Prostate gland (tissue), 2 donors: ENCODE data around the gene GPR157. TPM values are rescaled to one million over a fixed set of nuclear protein-coding genes. Genes with fewer than 3 reads are reported as not detected.

ENCODE experiments used
- DNase-seq: peaks from one replicate; pipeline ENCODE4 v3.0.0-alpha.2; 2019; ENCODE audit warnings: low spot score
- H3K27ac ChIP-seq, 2 donors: fragments of 200-600 bp; sonication (generic); 2 replicates each; pipeline ENCODE4 v1.5.1; 2017 to 2019
- H3K27me3 ChIP-seq: fragments of 200-600 bp; sonication (generic); replicated peaks from 2 replicates; pipeline ENCODE4 v1.5.1; 2019; ENCODE audit not compliant: insufficient read depth
- H3K36me3 ChIP-seq, 2 donors: fragments of 200-600 bp; sonication (generic); 1 replicate in 1 of 2; 2 replicates in 1 of 2; pipeline versions ENCODE4 v1.5.1 to v1.8.1; 2017 to 2019
- H3K4me1 ChIP-seq: fragments of 200-600 bp; sonication (generic); replicated peaks from 2 replicates; pipeline ENCODE4 v1.5.1; 2019
- H3K4me3 ChIP-seq, 2 donors: fragments of 200-600 bp; sonication (generic); 2 replicates each; pipeline ENCODE4 v1.5.1; 2017 to 2019
- H3K9me3 ChIP-seq: fragments of 200-600 bp; sonication (generic); 2 replicates; pipeline ENCODE4 v1.5.1; 2017
- POLR2A ChIP-seq: fragments of 450-650 bp; IDR thresholded peaks from one replicate; pipeline ENCODE4 v1.6.1; 2016; ENCODE audit warnings: antibody characterized with exemption, mild to moderate bottlenecking
- POLR2AphosphoS5 ChIP-seq: sonication (generic); formaldehyde crosslinking; IDR thresholded peaks from one replicate; pipeline ENCODE4 v1.6.1; 2017; ENCODE audit warnings: antibody characterized with exemption
- WGBS: methylation state at CpG from one replicate; pipeline ENCODE4 v1.1.5; 2018; 5-methylcytosine and 5-hydroxymethylcytosine counted together
- intact Hi-C: fragments of 100-400 bp; cut with DNase I; formaldehyde crosslinking; loops from one replicate; pipeline ENCODE4 v1.14.2; 2022
- total RNA-seq, 2 donors: library from RNA; depleted of rRNA; stranded (reverse); fragments of >200 nt; gene quantifications; one replicate each; pipeline ENCODE4 v1.1.0, GENCODE V29; 2016
- TF ChIP-seq, protein P1 (sequence below), 4 experiments: fragments of 200-600 bp in 2 of 4; fragments of 450-650 bp in 2 of 4; sonication (generic) in 2 of 4; IDR thresholded peaks; 1 replicate in 3 of 4; 2 replicates in 1 of 4; pipeline ENCODE4 v1.5.1; 2016 to 2019; ENCODE audit warnings: antibody characterized with exemption in 4 of 4, mild to moderate bottlenecking in 2 of 4, moderate library complexity in 2 of 4

The GPR157 gene
- total RNA-seq, 2 donors from 2014 or later = 5.6 to 10.7 TPM

- Histone ChIP-seq H3K36me3 (no peaks in the 10 kb centered on the region), H3K4me3 (no peak overlapping the region), H3K27ac (no peak overlapping the region), H3K4me1 (no peaks in the 10 kb centered on the region), H3K9me3 (no peaks in the 10 kb centered on the region), H3K27me3 (no peaks in the 10 kb centered on the region)
- intact Hi-C loops = no loop called here
- no peak for DNase-seq
- no peak for TF ChIP-seq POLR2AphosphoS5
- TF ChIP-seq POLR2A = no peak
- TF ChIP-seq, protein P1, sequence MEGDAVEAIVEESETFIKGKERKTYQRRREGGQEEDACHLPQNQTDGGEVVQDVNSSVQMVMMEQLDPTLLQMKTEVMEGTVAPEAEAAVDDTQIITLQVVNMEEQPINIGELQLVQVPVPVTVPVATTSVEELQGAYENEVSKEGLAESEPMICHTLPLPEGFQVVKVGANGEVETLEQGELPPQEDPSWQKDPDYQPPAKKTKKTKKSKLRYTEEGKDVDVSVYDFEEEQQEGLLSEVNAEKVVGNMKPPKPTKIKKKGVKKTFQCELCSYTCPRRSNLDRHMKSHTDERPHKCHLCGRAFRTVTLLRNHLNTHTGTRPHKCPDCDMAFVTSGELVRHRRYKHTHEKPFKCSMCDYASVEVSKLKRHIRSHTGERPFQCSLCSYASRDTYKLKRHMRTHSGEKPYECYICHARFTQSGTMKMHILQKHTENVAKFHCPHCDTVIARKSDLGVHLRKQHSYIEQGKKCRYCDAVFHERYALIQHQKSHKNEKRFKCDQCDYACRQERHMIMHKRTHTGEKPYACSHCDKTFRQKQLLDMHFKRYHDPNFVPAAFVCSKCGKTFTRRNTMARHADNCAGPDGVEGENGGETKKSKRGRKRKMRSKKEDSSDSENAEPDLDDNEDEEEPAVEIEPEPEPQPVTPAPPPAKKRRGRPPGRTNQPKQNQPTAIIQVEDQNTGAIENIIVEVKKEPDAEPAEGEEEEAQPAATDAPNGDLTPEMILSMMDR (IDR thresholded peaks at IDR 0.05) = no peak
- WGBS = 76% methylated on average over 6 of the region's 6 CpGs
Measured at GRCh38 chr1:9080705-9081291, 48.1 kb downstream of the GPR157 start.

GRCh38 chr1:9079988-9080704 is 48.8 kb downstream of the GPR157 start:
- no peak overlapping the region for H3K4me3 ChIP-seq
- H3K27ac ChIP-seq = no peak overlapping the region
- intact Hi-C loops = no loop called here
- H3K9me3 ChIP-seq = no peaks in the 10 kb centered on the region
- H3K4me1 ChIP-seq = peaks cover 2% of the 10 kb centered on the region
- DNase-seq = no peak
- no peaks in the 10 kb centered on the region for H3K36me3 ChIP-seq
- no peaks in the 10 kb centered on the region for H3K27me3 ChIP-seq
- no peak for TF ChIP-seq POLR2AphosphoS5
- TF ChIP-seq POLR2A = no peak
- TF ChIP-seq, protein P1 (IDR thresholded peaks at IDR 0.05) = no peak
- WGBS = 94% methylated on average over 12 of the region's 12 CpGs

GRCh38 chr1:9078752-9079500 is 50.0 kb downstream of the GPR157 start:
- TF ChIP-seq POLR2A (no peak), POLR2AphosphoS5 (no peak)
- TF ChIP-seq, protein P1 (IDR thresholded peaks at IDR 0.05) = no peak
- Histone ChIP-seq H3K27ac (no peak overlapping the region), H3K27me3 (no peaks in the 10 kb centered on the region), H3K36me3 (no peaks in the 10 kb centered on the region), H3K4me3 (no peak overlapping the region), H3K4me1 (peaks cover 3% of the 10 kb centered on the region), H3K9me3 (no peaks in the 10 kb centered on the region)
- 56% methylated on average over 19 of the region's 19 CpGs for WGBS
- no peak for DNase-seq
- intact Hi-C loops = no loop called here

DNA sequence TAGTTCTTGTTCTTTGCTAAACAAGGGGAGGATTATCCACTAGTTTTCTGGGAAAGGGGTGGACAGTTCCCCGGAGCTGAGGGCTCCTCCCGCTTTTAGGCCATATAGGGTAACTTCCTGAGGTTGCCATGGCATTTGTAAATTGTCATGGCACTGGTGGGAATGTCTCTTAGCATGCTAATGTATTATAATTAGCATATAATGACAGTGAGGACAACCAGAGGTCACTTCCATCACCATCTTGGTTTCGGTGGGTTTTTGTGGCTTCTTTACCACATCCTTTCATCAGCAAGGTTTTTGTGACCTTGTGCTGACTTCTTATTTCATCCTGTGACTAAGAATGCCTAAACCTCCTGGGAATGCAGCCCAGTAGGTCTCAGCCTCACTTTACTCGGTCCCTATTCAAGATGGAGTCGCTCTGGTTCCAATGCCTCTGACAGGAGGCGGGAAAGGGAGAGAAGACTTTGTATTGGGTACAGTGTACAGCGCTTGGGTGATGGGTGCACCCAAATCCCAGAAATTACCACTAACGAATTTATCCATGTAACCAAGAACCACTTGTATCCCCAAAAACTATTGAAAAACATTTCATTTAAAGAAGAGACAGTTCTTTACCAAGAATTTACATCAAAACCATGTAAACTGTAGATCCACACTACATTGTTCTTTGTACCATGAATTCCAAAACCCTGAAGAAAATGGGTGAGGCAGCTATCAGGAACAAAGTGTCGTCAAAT is 50.7 kb downstream of the GPR157 start:
- no peaks in the 10 kb centered on the region for H3K9me3 ChIP-seq
- H3K4me1 ChIP-seq = peaks cover 3% of the 10 kb centered on the region
- WGBS = 77% methylated on average over 9 of the region's 9 CpGs
- no peaks in the 10 kb centered on the region for H3K36me3 ChIP-seq
- TF ChIP-seq POLR2A = no peak
- TF ChIP-seq, protein P1 (IDR thresholded peaks at IDR 0.05) = no peak
- TF ChIP-seq POLR2AphosphoS5 = no peak
- H3K27me3 ChIP-seq = no peaks in the 10 kb centered on the region
- no peak overlapping the region for H3K27ac ChIP-seq
- H3K4me3 ChIP-seq = no peak overlapping the region
- DNase-seq = no peak
- intact Hi-C loops = no loop called here
